Dermis microvascular lymphatic vessel endothelial cell (primary cell): Measurements from ENCODE around the gene HOXC12. TPM values are rescaled to one million over a fixed set of nuclear protein-coding genes. Genes with fewer than 3 reads are reported as not detected.

ENCODE experiments used
- DNase-seq, 2 donors: peaks; one replicate each; pipeline versions ENCODE4 v3.0.0 to v3.0.0-alpha.2; 2010; ENCODE audit warnings: low read depth in 2 of 2
- total RNA-seq: library from RNA; depleted of rRNA; stranded (reverse); fragments of >200 nt; gene quantifications from 2 replicates; pipeline ENCODE4 v1.2.1, GENCODE V29; 2014

HOXC12 gene
- total RNA-seq, 1 donor from 2014 or later = not detected

GRCh38 chr12:53940443-53941014 lies 14.2 kb upstream of the HOXC12 start:
- no peak for DNase-seq

- no peak for DNase-seq
These were observed 13.5 kb upstream of the HOXC12 start for GRCh38 chr12:53941187-53941586.

- DNase-seq = no peak
These were observed 13.0 kb upstream of the HOXC12 start for GRCh38 chr12:53941750-53942149.

- DNase-seq = no peak
These were observed 12.2 kb upstream of the HOXC12 start for GRCh38 chr12:53942467-53942997.

GRCh38 chr12:53944209-53944608 lies 10.5 kb upstream of the HOXC12 start:
- no peak for DNase-seq

- DNase-seq = no peak
These were observed 9.5 kb upstream of the HOXC12 start for GRCh38 chr12:53944907-53945847.

- no peak for DNase-seq
These were observed 7.0 kb upstream of the HOXC12 start for GRCh38 chr12:53947743-53948142.

GRCh38 chr12:53948650-53949593 lies 5.8 kb upstream of the HOXC12 start:
- no peak for DNase-seq

- DNase-seq = no peak
These were observed 4.9 kb upstream of the HOXC12 start for GRCh38 chr12:53949631-53950436.

GRCh38 chr12:53950437-53950773 lies 4.3 kb upstream of the HOXC12 start:
- no peak for DNase-seq

GRCh38 chr12:53950789-53951576 lies 3.7 kb upstream of the HOXC12 start:
- no peak for DNase-seq

- no peak for DNase-seq
These were observed 2.9 kb upstream of the HOXC12 start for GRCh38 chr12:53951577-53952334.

- no peak for DNase-seq
These were observed 2.4 kb upstream of the HOXC12 start for GRCh38 chr12:53952335-53952694.

GRCh38 chr12:53952871-53953734 lies 1.6 kb upstream of the HOXC12 start:
- no peak for DNase-seq

- DNase-seq = no peak
These were observed 641 bp upstream of the HOXC12 start for GRCh38 chr12:53953831-53954693.

GRCh38 chr12:53955036-53955775 lies 503 bp downstream of the HOXC12 start:
- no peak for DNase-seq

GRCh38 chr12:53955776-53956250 lies 1.1 kb downstream of the HOXC12 start:
- no peak for DNase-seq
